ENCODE data around the gene GAPVD1. TPM values are rescaled to one million over a fixed set of nuclear protein-coding genes. Genes with fewer than 3 reads are reported as not detected.

The GAPVD1 gene
- total RNA-seq, 1 experiment from 2014 or later: 39.5 TPM

DNA sequence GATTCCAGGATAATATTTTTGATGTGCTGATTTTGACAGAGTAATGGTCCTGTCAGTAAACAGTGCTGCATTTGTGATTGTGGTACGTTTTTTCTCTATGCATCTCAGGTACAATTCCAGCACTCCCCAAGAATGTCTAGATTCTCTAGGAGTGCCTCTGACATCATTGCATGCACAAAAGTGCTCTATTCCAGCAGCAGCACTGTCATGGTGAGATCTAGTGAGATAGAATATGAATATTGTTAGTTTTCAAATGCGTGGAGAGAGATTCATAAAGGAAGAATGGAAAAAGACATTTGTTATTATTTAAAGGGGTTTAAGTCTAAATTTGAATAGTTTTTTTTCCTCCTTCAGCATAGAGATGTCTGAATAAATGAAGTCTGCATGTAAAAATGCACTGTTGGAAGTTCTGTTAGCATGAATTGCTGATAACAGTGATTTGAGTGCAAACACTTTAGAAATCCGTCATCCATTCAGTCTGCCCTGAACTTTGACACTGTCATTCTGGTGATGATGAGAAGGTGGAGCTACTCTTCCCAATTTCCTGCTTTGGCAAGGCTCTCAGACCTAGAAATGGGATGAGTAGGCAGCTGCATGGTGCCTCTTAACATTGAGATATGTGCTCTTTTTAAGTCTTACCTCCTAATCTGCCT, 84.6 kb downstream of the GAPVD1 start:
- Histone ChIP-seq H4K20me1 (ENCODE audit: control insufficient read depth, insufficient read depth, insufficient read length) (no peaks in the 10 kb centered on the region), H4K8ac (replicated peaks; ENCODE audit: insufficient read length, low read depth, low read length) (no peak overlapping the region), H2BK120ac (ENCODE audit: low read depth, low read length, poor library complexity, severe bottlenecking) (no peak overlapping the region), H2BK15ac (ENCODE audit: low read depth, low read length) (no peak overlapping the region), H3K56ac (ENCODE audit: insufficient read length, low read depth, low read length) (no peak overlapping the region), H3K4ac (ENCODE audit: low read depth, low read length) (no peak overlapping the region), H2AFZ (ENCODE audit: low read length) (no peak overlapping the region), H3K23ac (ENCODE audit: insufficient read length, low read depth, low read length) (no peak overlapping the region), H2BK20ac (ENCODE audit: low read depth, low read length, poor library complexity, severe bottlenecking) (no peak overlapping the region), H3T11ph (ENCODE audit: low read length) (no peak overlapping the region), H3K27ac (ENCODE audit: insufficient read length, low read depth, low read length) (no peak overlapping the region), H4K5ac (ENCODE audit: insufficient read length, low read depth, low read length) (no peak overlapping the region), H3K9ac (ENCODE audit: extremely low read depth, insufficient read length, low read length) (no peak overlapping the region), H3K4me2 (ENCODE audit: insufficient read depth, insufficient read length, low read length) (no peak overlapping the region), H3K14ac (ENCODE audit: insufficient read depth, low read length) (no peak overlapping the region), H3K79me2 (ENCODE audit: insufficient read depth, low read length) (no peaks in the 10 kb centered on the region), H3K23me2 (ENCODE audit: insufficient read length, low read depth, low read length, poor library complexity, severe bottlenecking) (no peaks in the 10 kb centered on the region), H2BK5ac (ENCODE audit: insufficient read length, low read length) (no peak overlapping the region), H4K91ac (ENCODE audit: insufficient read length, low read depth, low read length) (no peak overlapping the region), H3K18ac (ENCODE audit: insufficient read length, low read depth, low read length) (no peak overlapping the region), H3K9me3 (ENCODE audit: control insufficient read depth, low read depth, low read length) (peaks cover 11% of the 10 kb centered on the region), H2BK12ac (ENCODE audit: insufficient read length, low read depth, low read length) (no peak overlapping the region), H3K27me3 (ENCODE audit: insufficient read depth, low read length) (no peaks in the 10 kb centered on the region), H3K4me1 (ENCODE audit: insufficient read depth, low read length) (peaks cover 3% of the 10 kb centered on the region; the same call in 1 of the 2 replicates), H3K79me1 (ENCODE audit: insufficient read depth, low read depth, low read length, poor library complexity, severe bottlenecking) (peaks cover 2% of the 10 kb centered on the region), H2AK5ac (ENCODE audit: insufficient read length, low read length) (no peak overlapping the region)
- DNase-seq: no peak
- no CpG with 5 or more reads among the region's 3 CpGs for WGBS (ENCODE audit: extremely low coverage, insufficient read length, low lambda C conversion rate)
- TF ChIP-seq, protein P1, sequence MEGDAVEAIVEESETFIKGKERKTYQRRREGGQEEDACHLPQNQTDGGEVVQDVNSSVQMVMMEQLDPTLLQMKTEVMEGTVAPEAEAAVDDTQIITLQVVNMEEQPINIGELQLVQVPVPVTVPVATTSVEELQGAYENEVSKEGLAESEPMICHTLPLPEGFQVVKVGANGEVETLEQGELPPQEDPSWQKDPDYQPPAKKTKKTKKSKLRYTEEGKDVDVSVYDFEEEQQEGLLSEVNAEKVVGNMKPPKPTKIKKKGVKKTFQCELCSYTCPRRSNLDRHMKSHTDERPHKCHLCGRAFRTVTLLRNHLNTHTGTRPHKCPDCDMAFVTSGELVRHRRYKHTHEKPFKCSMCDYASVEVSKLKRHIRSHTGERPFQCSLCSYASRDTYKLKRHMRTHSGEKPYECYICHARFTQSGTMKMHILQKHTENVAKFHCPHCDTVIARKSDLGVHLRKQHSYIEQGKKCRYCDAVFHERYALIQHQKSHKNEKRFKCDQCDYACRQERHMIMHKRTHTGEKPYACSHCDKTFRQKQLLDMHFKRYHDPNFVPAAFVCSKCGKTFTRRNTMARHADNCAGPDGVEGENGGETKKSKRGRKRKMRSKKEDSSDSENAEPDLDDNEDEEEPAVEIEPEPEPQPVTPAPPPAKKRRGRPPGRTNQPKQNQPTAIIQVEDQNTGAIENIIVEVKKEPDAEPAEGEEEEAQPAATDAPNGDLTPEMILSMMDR (conservative IDR thresholded peaks at IDR 0.05): no peak
- Mint-ChIP-seq H3K4me1 (peaks cover 23 to 30% of the 10 kb centered on the region in 2 experiments), H3K4me3 (no peak overlapping the region), H3K36me3 (ENCODE audit: insufficient read depth in 1 of 3, low read depth in 3 of 3) (peaks cover 33 to 53% (median 49%) of the 10 kb centered on the region in 3 experiments), H3K9me3 (peaks cover 6 to 7% of the 10 kb centered on the region in 2 experiments), H3K27me3 (ENCODE audit: low read depth) (no peaks in the 10 kb centered on the region), H3K27ac (no peak overlapping the region)

Measured in H9 (cell line).